T-helper 1 cell treated with Interleukin-12 subunit alpha and Interleukin-12 subunit beta and Interleukin-4 antibody, amounts not matched to agents 30 μg/mL and 1 μg/mL, for 36 hours (primary cell): ENCODE measurements around the gene HDAC11.

Source experiments
- H3K27ac Mint-ChIP-seq: one replicate; pipeline ENCODE4 v1.8.0; 2021; ENCODE audit warnings: mild to moderate bottlenecking, mixed read lengths
- H3K27me3 Mint-ChIP-seq: one replicate; pipeline ENCODE4 v1.8.0; 2021; ENCODE audit warnings: low read depth, mixed read lengths
- H3K36me3 Mint-ChIP-seq: one replicate; pipeline ENCODE4 v1.8.0; 2021; ENCODE audit warnings: low read depth, mixed read lengths
- H3K4me1 Mint-ChIP-seq: one replicate; pipeline ENCODE4 v1.8.0; 2021; ENCODE audit warnings: low read depth, mixed read lengths
- H3K4me3 Mint-ChIP-seq: one replicate; pipeline ENCODE4 v1.8.0; 2021; ENCODE audit warnings: mild to moderate bottlenecking, moderate library complexity, mixed read lengths
- H3K9me3 Mint-ChIP-seq: one replicate; pipeline ENCODE4 v1.8.0; 2021; ENCODE audit warnings: mixed read lengths

Gene HDAC11

DNA sequence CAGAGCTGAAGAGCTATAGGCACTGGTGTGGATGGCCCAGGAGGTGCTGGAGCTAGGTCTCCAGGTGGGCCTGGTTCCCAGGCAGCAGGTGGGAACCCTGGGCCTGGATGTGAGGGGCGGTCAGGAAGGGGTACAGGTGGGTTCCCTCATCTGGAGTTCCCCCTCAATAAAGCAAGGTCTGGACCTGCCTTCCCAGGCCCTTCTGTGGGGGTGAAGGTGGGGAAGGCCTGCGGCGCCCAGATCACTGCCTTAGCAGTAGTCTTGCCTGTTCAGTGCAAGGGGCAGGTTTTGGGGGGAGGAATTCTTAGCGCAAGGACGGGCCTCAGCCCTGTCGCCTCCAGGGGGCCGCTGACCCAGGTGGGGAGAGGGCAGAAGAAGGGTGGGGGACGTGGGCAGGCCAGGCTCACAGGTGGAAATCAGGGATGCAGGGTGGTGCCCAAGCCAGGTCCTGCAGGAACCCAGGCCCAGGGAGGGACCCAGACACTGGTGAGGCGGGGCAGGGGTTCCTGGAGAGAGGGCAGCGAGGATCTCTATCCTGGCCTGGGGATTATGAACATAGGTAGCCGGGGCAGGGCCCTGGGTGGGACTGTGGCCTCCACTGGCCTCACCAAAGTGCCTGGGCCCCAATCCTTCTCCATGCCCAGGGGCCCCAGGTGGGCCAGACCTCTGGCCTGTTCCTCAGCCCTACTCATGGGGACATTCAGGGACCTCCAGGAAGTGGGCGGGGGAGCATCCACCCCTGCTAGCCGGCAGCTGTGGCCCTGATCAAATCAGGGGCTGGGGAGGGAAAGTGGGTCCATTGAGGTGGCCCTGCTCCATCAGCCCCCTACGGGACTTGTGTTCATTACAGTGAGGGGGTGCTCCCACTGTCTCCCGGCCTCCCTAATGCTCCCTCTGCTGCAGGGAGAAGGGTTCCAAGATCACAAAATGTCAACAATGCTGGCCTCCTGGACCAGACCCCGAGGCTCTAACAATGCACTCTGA is 25.3 kb downstream of the HDAC11 start:
- Mint-ChIP-seq H3K27me3 (no peaks in the 10 kb centered on the region), H3K27ac (no peak overlapping the region), H3K4me1 (no peaks in the 10 kb centered on the region), H3K36me3 (no peaks in the 10 kb centered on the region), H3K9me3 (no peaks in the 10 kb centered on the region), H3K4me3 (no peak overlapping the region)

DNA sequence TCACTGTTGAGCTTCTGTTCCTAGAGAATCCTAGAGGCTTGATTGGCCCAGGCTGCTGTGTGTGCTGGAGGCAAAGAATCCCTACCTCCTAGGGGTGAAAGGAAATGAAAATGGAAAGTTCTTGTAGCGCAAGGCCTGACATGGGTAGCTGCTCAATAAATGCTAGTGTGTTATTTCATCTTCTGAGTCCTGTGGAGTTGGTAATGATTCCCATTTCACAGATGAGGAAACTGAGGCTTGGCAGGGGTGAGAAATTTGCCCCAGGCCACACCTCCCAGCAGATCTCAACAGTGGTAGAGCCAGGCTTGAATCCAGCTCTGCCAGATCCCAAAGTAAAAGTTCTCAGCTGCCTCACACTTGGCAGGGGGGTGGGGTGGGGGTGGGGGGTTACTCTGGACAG is 26.1 kb downstream of the HDAC11 start:
- H3K4me1 Mint-ChIP-seq = no peaks in the 10 kb centered on the region
- H3K36me3 Mint-ChIP-seq = no peaks in the 10 kb centered on the region
- H3K27me3 Mint-ChIP-seq = no peaks in the 10 kb centered on the region
- no peaks in the 10 kb centered on the region for H3K9me3 Mint-ChIP-seq
- H3K4me3 Mint-ChIP-seq = no peak overlapping the region
- no peak overlapping the region for H3K27ac Mint-ChIP-seq

DNA sequence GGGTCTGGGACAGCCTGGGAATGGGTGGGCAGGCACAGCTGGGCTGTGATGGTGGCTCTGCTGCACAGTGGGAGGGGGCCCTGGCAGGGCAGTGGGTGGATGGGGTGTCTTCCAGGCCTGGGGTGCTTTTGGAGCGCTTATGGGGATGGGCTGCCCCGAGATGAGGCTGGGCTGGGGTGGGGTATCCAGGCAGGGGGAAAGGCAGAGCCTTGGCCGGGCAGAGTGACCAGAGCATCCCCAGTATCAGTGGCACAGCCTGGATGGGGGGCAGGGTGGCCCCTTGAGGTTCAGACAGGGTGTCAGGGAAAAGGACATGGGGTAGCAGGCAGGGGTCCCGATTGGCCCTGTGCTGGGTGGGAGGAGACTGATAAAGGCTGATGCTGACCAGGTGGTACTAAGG is 26.6 kb downstream of the HDAC11 start:
- Mint-ChIP-seq H3K36me3 (no peaks in the 10 kb centered on the region), H3K4me1 (no peaks in the 10 kb centered on the region), H3K4me3 (no peak overlapping the region), H3K27me3 (no peaks in the 10 kb centered on the region), H3K27ac (no peak overlapping the region), H3K9me3 (no peaks in the 10 kb centered on the region)

DNA sequence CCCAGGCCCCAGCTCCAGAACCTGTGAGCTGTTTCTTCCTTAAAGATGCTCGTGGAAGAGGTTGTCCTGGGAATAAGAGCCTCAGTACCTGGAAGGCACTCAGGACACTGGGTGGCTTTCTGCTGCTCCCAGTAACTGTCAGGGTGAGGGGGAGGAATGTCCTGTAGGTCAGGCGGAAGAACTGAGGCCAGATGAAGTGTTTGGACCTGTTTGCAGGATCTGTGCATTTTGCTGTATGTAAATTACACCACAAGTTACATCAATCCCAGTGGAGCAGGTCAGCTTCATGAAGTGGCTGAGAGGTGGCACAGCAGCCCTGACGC is 27.1 kb downstream of the HDAC11 start:
- Mint-ChIP-seq H3K27me3 (no peaks in the 10 kb centered on the region), H3K27ac (no peak overlapping the region), H3K4me3 (no peak overlapping the region), H3K4me1 (no peaks in the 10 kb centered on the region), H3K36me3 (no peaks in the 10 kb centered on the region), H3K9me3 (no peaks in the 10 kb centered on the region)

DNA sequence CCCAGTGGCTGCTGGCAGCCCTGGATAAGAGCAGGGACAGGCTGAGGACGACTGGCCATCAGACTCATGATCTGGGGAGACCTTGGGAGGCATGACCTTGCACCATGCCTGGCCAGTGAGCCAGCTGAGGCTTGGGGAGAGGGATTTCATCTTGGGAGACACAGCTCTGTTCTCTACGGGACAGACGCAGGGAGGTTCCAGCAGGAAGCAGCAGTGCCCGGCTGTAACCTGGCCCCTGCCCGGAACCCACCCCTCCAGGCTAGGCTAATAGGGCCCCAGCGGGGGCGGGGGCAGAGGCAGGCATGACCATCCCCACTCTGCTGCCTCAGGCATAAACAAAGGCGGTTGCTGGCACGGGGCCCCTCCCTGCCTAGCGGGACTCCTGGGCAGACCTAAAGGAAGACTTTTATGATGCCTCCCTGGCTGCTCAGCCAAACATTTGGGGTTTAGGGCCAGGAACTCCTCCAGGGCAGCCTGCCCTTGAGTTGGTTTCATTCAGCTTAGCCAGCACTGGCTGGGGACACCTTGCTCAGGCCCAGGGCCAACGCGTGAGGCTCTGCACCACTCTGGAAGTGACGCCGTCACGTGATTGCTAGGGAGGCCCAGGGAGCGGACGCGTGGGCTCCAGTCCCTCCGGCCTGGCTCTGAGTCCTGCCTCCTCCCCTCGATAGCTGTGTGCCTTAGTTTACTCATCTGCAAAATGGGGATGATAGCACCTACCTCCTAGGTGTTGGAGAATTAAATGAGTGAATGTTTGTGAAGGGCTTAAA is 27.6 kb downstream of the HDAC11 start:
- no peak overlapping the region for H3K4me3 Mint-ChIP-seq

DNA sequence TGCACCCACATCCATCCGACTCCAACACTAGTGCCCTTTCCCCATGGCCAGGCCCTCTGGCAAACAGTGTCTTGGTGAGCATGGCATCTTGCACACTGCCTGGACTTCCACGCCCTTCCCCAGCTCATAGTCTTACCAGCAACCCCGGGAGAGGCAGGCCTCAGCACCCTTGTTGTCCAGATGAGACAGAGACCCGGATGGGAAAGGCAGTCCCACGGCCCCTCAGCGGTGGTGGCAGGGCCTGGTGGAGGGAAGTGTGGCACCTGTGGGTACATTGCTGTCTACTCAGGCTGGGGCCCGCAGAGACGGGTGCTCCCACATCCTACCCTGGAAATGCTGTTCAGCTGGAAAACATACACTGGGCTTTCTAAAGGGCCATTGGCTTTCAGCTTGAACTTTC is 28.4 kb downstream of the HDAC11 start:
- Mint-ChIP-seq H3K9me3 (no peaks in the 10 kb centered on the region), H3K36me3 (no peaks in the 10 kb centered on the region), H3K4me3 (no peak overlapping the region), H3K4me1 (no peaks in the 10 kb centered on the region), H3K27ac (no peak overlapping the region), H3K27me3 (no peaks in the 10 kb centered on the region)

More for the DNA sequence above, 27.6 kb downstream of the HDAC11 start:
- Mint-ChIP-seq H3K4me1 (no peaks in the 10 kb centered on the region), H3K27me3 (no peaks in the 10 kb centered on the region), H3K27ac (no peak overlapping the region), H3K9me3 (no peaks in the 10 kb centered on the region), H3K36me3 (no peaks in the 10 kb centered on the region)

DNA sequence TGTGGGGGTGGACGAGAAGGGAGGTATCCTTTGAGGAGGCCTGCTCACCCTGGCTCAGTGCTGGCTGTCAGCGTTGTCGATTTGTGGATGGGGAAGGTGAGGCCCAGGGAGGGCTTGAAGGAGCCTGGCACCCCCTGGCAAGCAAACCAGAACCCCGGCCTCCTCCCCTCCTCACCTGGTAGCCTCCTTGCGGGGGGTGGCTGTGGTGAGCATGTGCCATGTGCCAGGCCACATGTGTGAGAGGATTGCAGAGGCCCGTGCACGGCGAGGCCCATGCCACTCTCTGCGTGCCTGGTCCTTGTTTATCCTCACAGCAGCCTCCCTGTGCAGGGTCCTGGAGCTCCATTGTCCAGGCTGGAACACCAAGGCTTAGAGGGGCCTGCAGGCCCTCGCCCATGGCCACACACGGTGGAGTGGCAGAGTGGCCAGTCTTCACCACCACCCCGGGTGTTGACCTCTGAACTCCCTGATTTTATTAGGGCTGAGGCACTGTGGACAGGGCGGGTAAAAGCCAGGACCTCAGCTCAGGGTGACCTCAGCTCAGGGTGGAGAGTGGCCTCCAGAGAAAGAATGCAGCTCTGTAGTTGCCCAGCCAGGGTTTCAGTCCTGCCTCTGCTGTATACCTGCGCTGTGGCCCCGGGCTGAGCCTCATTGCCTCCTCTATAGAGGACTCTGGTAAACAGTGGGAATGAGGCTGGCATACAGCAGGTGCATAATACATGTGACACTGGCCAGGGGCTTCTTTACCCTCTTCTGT is 29.1 kb downstream of the HDAC11 start:
- Mint-ChIP-seq H3K27ac (no peak overlapping the region), H3K9me3 (no peaks in the 10 kb centered on the region), H3K36me3 (no peaks in the 10 kb centered on the region), H3K4me3 (no peak overlapping the region), H3K4me1 (no peaks in the 10 kb centered on the region), H3K27me3 (no peaks in the 10 kb centered on the region)

DNA sequence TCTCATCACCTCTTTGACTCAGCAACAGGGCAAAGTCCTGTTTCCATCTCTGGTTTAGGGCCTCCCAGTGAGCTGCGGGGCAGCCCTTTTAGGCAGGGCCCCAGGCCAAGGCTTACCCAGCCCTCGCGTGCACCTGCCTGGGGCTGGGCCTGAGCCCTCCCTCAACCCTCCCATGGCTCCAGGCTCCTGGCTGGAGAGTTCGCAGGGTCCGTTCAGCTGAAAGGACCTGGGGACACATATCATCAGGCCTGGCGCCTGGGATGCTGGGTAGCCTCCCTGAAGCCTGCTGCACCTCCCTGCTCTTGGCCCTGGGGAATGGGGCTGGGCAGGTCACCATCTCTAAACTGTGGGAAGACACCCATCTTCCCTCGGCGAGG is 29.7 kb downstream of the HDAC11 start:
- Mint-ChIP-seq H3K27ac (no peak overlapping the region), H3K4me3 (no peak overlapping the region)

DNA sequence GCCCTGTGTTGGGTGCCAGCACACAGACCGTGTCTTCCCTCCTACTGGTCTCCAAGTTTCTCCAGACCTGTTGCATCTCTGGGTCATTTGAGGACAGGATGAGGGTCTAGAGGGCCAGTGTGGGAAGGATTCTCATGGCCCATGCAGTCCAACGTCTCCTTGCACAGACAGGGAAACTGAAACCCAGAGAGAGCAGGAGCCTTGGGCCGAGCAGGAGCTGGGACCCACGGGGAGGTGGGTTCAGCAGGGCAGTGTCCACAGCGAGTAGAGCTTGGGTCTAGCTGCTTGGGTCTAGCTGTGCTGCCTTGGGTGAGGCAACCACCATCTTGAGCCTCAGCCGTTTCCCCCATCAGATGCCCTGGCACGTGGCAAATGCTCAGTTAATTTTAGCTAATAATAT is 32.3 kb downstream of the HDAC11 start:
- no peaks in the 10 kb centered on the region for H3K4me1 Mint-ChIP-seq
- no peak overlapping the region for H3K27ac Mint-ChIP-seq
- no peaks in the 10 kb centered on the region for H3K36me3 Mint-ChIP-seq
- H3K4me3 Mint-ChIP-seq = no peak overlapping the region
- H3K9me3 Mint-ChIP-seq = no peaks in the 10 kb centered on the region
- no peaks in the 10 kb centered on the region for H3K27me3 Mint-ChIP-seq

More for the DNA sequence above, 29.7 kb downstream of the HDAC11 start:
- Mint-ChIP-seq H3K36me3 (no peaks in the 10 kb centered on the region), H3K27me3 (no peaks in the 10 kb centered on the region), H3K9me3 (no peaks in the 10 kb centered on the region), H3K4me1 (no peaks in the 10 kb centered on the region)

DNA sequence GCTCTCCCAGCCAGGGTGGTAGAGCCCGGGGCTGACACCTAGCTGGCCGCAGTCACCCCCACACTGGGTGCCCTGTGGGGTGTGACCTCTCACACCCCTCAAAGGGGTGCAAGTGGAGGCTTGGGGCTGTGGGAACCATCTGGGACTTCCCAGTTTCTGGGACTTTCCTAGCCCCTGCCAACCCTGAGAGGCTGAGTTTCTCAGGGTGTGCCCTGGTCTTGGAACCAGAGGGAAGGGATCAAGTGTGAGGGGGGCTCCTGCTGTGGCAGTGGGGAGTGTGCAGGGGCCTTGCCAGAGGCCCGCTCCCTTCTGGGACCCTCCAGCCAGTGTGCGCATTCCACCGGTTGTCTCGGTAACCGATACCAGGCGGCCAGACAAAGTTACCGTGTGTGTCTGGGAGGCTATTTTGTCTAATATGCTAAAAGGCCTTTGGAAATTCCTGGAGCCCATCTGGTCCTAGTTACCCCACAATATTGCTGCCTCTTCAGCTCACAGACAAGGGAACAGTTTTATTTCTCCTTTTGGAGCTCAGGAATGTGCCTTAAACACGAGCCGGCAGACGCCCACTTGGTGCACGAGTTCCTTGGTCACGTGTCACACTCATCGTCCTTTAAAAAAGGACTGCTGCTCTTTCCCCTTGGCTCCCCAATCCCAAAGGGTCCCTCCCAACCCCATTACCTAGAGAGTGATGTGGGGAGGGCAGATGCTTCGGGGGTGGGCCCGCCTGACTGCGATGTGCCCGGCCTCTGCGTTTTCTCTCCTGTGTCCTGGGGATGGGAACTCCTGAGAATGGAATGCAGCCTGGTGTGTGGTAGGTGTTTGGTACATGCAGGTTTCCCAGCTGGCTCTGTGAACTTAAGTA is 33.2 kb downstream of the HDAC11 start:
- Mint-ChIP-seq H3K27me3 (no peaks in the 10 kb centered on the region), H3K9me3 (no peaks in the 10 kb centered on the region), H3K27ac (no peak overlapping the region), H3K4me3 (no peak overlapping the region), H3K36me3 (no peaks in the 10 kb centered on the region), H3K4me1 (no peaks in the 10 kb centered on the region)

DNA sequence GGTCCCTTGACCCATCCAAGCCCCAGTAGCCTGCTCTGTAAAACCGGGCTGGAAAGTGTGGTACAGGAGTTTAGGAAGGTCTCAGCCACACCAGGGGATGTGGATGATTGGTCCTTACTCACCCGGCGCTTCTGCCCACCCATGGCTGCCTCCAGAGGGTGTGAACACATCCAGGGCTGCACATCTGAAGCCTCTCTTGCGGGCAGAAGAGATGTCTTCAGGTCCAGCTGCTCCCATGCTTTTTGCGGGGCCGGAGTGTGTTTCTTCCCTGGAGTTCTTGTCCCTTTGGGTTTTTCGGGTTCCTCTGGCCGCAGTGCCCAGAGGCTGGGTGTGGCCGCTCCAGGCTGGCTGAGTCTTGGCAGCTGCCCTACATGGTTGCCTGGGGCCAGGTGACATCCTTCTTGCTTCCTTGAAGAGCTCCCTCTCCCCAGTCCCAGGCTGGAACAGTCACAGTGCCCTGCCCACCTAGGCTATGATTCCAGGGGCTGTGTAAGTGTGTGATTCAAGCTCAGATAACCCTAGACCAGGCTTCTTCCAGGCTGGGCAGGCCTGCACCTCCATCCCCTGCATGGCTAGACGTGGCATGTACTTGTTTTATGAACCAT is 33.9 kb downstream of the HDAC11 start:
- no peaks in the 10 kb centered on the region for H3K36me3 Mint-ChIP-seq
- H3K27ac Mint-ChIP-seq = no peak overlapping the region
- H3K27me3 Mint-ChIP-seq = no peaks in the 10 kb centered on the region
- no peaks in the 10 kb centered on the region for H3K4me1 Mint-ChIP-seq
- H3K9me3 Mint-ChIP-seq = no peaks in the 10 kb centered on the region
- no peak overlapping the region for H3K4me3 Mint-ChIP-seq

DNA sequence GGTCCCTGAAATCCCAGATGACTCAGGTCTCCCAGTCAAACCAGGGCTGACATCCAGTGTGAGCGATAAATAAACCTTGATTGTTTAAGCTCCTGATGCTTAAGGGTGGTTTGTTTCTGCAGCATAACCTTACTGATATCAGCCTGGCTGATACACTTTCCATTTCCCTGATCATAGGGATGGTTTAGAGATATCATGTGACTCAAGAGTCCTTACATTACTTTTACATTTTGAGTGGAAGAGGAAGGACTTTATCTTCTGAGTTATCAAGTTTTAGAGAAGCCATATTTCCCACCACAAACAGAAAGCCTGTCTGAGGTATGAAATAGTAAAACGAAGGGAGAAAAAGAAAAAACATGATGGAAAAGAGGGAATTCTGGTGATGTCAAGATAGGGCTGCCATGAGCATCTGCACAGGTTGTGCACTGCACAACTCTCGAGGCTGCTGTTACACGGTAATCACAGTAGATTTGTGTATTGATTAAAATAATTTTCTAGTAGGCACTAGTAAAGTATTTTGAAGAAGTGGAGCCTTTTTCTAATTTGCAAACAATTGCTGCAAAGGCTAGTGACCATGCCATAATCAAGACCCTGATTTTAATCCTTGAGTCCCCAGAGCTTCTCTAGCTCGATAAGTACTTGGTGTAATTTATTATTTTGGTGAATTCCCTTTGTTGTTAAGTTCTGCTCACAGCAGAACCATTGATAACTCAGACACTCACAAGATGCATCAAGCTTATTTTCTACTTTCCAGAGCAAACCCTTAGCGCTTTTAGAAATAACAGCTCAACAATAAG is 34.7 kb downstream of the HDAC11 start:
- Mint-ChIP-seq H3K4me1 (no peaks in the 10 kb centered on the region), H3K36me3 (no peaks in the 10 kb centered on the region), H3K27ac (no peak overlapping the region), H3K4me3 (no peak overlapping the region), H3K9me3 (no peaks in the 10 kb centered on the region), H3K27me3 (no peaks in the 10 kb centered on the region)
